Stimulated activated CD8-positive, alpha-beta memory T cell treated with anti-CD3 and anti-CD28 coated beads, Interleukin-4, amount 100 ng/mL, for 1 hour (primary cell): ENCODE measurements around the gene TMEM220.
"Not testable (repeated sequence)": the region's sequence is repeated elsewhere in the genome, so short reads cannot be mapped to it uniquely, and the experiment has no call there.

Source experiments
- DNase-seq, 2 donors: peaks; one replicate each; pipeline ENCODE4 v3.0.0-alpha.2; 2020; ENCODE audit warnings: low read depth in 2 of 2, low spot score in 1 of 2

TMEM220 gene

GRCh38 chr17:10755592-10756127, 25.8 kb upstream of the TMEM220 start:
- no peak for DNase-seq

GRCh38 chr17:10754861-10755591, 25.2 kb upstream of the TMEM220 start:
- no peak for DNase-seq

- no peak for DNase-seq
These were observed 24.3 kb upstream of the TMEM220 start for GRCh38 chr17:10754109-10754508.

GRCh38 chr17:10752696-10753095, 22.9 kb upstream of the TMEM220 start:
- DNase-seq = no peak

- no peak for DNase-seq
These were observed 21.7 kb upstream of the TMEM220 start for GRCh38 chr17:10751563-10751962.

- no peak for DNase-seq
These were observed 20.4 kb upstream of the TMEM220 start for GRCh38 chr17:10750210-10750609.

- no peak for DNase-seq
These were observed 18.8 kb upstream of the TMEM220 start for GRCh38 chr17:10748531-10749181.

GRCh38 chr17:10745231-10745630, 15.4 kb upstream of the TMEM220 start:
- DNase-seq = no peak

GRCh38 chr17:10744501-10745000, 14.7 kb upstream of the TMEM220 start:
- no peak for DNase-seq

- DNase-seq = no peak
These were observed 13.6 kb upstream of the TMEM220 start for GRCh38 chr17:10743316-10744009.

- DNase-seq = no peak
These were observed 12.6 kb upstream of the TMEM220 start for GRCh38 chr17:10742431-10742830.

GRCh38 chr17:10741416-10742135, 11.8 kb upstream of the TMEM220 start:
- no peak for DNase-seq

- DNase-seq = no peak
These were observed 9.6 kb upstream of the TMEM220 start for GRCh38 chr17:10739386-10739785.

GRCh38 chr17:10738521-10739258, 8.9 kb upstream of the TMEM220 start:
- DNase-seq = no peak

GRCh38 chr17:10737736-10738135, 7.9 kb upstream of the TMEM220 start:
- no peak for DNase-seq

- DNase-seq = no peak
These were observed 7.4 kb upstream of the TMEM220 start for GRCh38 chr17:10737168-10737622.

- DNase-seq = no peak
These were observed 6.0 kb upstream of the TMEM220 start for GRCh38 chr17:10735821-10736220.

- no peak for DNase-seq
These were observed 5.4 kb upstream of the TMEM220 start for GRCh38 chr17:10735251-10735650.

- no peak for DNase-seq
These were observed 3.8 kb upstream of the TMEM220 start for GRCh38 chr17:10733666-10734065.

- DNase-seq = not testable (repeated sequence)
These were observed 2.3 kb upstream of the TMEM220 start for GRCh38 chr17:10732121-10732520.
